BJ (cell line): ENCODE measurements around the gene MYOM1. TPM values are rescaled to one million over a fixed set of nuclear protein-coding genes. Genes with fewer than 3 reads are reported as not detected.

ENCODE experiments used
- CTCF ChIA-PET: fragments of 350-600 bp; formaldehyde crosslinking; extraction: SDS; loops from one replicate; lab custom pipeline; 2021; ENCODE audit warnings: antibody characterized with exemption, inconsistent platforms; lab: Yijun Ruan, JAX
- POLR2A ChIA-PET: fragments of 300-600 bp; sonication (Branson Sonifier 250); formaldehyde crosslinking; extraction: SDS; loops from one replicate; lab custom pipeline; 2021; ENCODE audit warnings: antibody characterized with exemption; lab: Charles Lee
- DNase-seq: peaks from one replicate; pipeline ENCODE4 v3.0.0-alpha.2; 2011; ENCODE audit warnings: low read depth
- H3K27me3 ChIP-seq: 2 replicates; pipeline ENCODE4 v1.6.0; 2011; ENCODE audit warnings: low read length; ENCODE audit not compliant: control insufficient read depth, insufficient read depth
- H3K36me3 ChIP-seq: 2 replicates; pipeline ENCODE4 v1.5.1; 2011; ENCODE audit warnings: low read length; ENCODE audit not compliant: control insufficient read depth, insufficient read depth
- H3K4me3 ChIP-seq: 2 replicates; pipeline ENCODE4 v1.5.1; 2011; ENCODE audit warnings: low read depth, mild to moderate bottlenecking, control low read depth, low read length
- polyA plus RNA-seq: library from polyadenylated mRNA; depleted of rRNA; stranded (reverse); fragments of >200 nt; gene quantifications from 2 replicates; pipeline ENCODE4 v1.2.3, GENCODE V29; 2011
- TF ChIP-seq, protein P1 (sequence below): IDR thresholded peaks from 2 replicates; pipeline ENCODE4 v1.5.1; 2011; ENCODE audit warnings: low read depth, mild to moderate bottlenecking, control low read depth, inconsistent platforms, low read length, moderate library complexity; ENCODE audit not compliant: insufficient read depth

Gene MYOM1
- polyA plus RNA-seq, 1 experiment = 0.48 TPM

DNA sequence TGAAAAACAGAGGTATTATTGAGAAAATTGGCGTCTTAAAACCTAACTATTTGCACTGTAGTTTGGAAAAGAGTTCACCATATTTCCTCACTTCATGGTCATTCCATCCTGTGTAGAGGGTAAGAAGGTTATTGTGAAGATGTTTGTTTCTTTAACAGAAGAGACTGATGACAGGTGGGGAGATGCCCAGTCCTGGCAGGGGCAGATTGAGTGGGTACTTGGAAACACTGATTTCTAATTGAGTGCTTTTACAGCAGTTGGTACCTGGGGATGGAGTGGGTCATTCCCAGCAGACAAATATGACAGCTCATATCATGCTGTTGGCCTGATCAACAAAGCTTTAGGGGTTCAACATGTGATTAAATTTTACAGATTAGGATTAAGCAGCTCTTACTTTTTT is 67.5 kb downstream of the MYOM1 start:
- H3K27me3 ChIP-seq = no peaks in the 10 kb centered on the region; the same call in 1 of the 2 replicates
- no peaks in the 10 kb centered on the region for H3K36me3 ChIP-seq
- no peak for DNase-seq
- no peak overlapping the region for H3K4me3 ChIP-seq
- POLR2A ChIA-PET = no interaction called here
- TF ChIP-seq, protein P1, sequence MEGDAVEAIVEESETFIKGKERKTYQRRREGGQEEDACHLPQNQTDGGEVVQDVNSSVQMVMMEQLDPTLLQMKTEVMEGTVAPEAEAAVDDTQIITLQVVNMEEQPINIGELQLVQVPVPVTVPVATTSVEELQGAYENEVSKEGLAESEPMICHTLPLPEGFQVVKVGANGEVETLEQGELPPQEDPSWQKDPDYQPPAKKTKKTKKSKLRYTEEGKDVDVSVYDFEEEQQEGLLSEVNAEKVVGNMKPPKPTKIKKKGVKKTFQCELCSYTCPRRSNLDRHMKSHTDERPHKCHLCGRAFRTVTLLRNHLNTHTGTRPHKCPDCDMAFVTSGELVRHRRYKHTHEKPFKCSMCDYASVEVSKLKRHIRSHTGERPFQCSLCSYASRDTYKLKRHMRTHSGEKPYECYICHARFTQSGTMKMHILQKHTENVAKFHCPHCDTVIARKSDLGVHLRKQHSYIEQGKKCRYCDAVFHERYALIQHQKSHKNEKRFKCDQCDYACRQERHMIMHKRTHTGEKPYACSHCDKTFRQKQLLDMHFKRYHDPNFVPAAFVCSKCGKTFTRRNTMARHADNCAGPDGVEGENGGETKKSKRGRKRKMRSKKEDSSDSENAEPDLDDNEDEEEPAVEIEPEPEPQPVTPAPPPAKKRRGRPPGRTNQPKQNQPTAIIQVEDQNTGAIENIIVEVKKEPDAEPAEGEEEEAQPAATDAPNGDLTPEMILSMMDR = no peak
- CTCF ChIA-PET = interaction anchor here (0.7 to 2.7 kb wide), 13 partner anchors 9 to 253 kb away, joined by 3 to 22 read pairs (median 5); partner anchors contain the start of gene MYL12A

DNA sequence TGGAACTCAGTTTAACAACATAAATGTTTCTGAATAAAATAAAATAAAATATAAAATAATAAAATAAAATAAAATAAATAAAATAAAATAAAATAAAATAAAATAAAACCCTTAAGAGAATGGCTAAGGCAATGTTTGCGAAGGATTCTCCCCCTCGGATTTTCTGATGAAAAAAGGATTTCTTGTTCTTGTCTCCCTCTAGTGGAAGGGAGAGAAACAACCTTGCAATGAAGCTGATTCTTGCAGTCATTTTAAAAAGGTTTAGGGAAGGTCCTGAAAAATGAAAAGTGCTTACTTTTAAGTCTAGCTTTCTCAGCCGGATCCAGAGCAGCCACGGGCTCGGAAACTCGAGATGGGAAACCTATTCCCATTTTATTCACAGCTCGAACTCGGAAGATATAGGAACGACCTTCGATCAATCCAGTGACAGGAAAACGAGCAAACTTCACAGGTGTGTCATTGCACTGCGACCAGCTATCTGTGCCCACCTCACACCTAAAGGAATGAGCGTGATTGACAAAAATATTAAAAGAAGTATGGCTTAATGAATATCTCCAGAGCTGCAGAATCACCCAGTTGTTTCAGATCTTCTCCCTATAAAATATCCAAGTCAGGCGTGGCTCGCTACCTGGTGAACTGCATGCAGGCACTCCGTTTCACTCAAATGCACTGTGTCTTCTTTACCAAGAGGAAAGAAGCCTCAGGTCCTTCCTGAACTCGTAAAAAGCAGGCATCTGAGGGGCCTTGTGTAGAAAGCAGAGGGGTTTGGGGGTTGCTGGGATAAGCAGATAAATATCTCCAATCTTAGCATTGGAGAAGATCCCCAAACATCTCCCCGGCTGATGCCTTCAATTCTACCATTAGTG is 68.1 kb downstream of the MYOM1 start:
- Histone ChIP-seq H3K27me3 (no peaks in the 10 kb centered on the region; the same call in 1 of the 2 replicates), H3K36me3 (no peaks in the 10 kb centered on the region), H3K4me3 (no peak overlapping the region)
- no peak for DNase-seq
- TF ChIP-seq, protein P1 = peak; percentile 75
- ChIA-PET POLR2A (no interaction called here), CTCF (interaction anchor here (0.7 to 2.7 kb wide), 25 partner anchors 9 to 268 kb away, joined by 3 to 22 read pairs (median 4); partner anchors contain the start of gene MYL12A)

- ChIA-PET CTCF (interaction anchor here (1.4 to 2.7 kb wide), 5 partner anchors 12 to 224 kb away, joined by 4 to 13 read pairs (median 11); no protein-coding TSS in a partner anchor), POLR2A (no interaction called here)
- TF ChIP-seq, protein P1 = no peak
Measured at GRCh38 chr18:3150688-3151087, 69.1 kb downstream of the MYOM1 start.

GRCh38 chr18:3150274-3150673 is 69.5 kb downstream of the MYOM1 start:
- Histone ChIP-seq H3K4me3 (no peak overlapping the region), H3K36me3 (no peaks in the 10 kb centered on the region), H3K27me3 (no peaks in the 10 kb centered on the region; the same call in 1 of the 2 replicates)
- DNase-seq = no peak
- POLR2A ChIA-PET = no interaction called here
- TF ChIP-seq, protein P1 = no peak
- CTCF ChIA-PET = interaction anchor here (1.0 to 1.3 kb wide), 2 partner anchors 135 to 217 kb away, joined by 3 to 4 read pairs; no protein-coding TSS in a partner anchor

More at GRCh38 chr18:3150688-3151087, 69.1 kb downstream of the MYOM1 start:
- DNase-seq = no peak
- no peaks in the 10 kb centered on the region; the same call in 1 of the 2 replicates for H3K27me3 ChIP-seq
- H3K4me3 ChIP-seq = no peak overlapping the region
- H3K36me3 ChIP-seq = no peaks in the 10 kb centered on the region

- no peak for DNase-seq
- ChIA-PET POLR2A (no interaction called here), CTCF (interaction anchor here (1.0 to 2.0 kb wide), 4 partner anchors 20 to 216 kb away, joined by 3 to 4 read pairs (median 4); no protein-coding TSS in a partner anchor)
- Histone ChIP-seq H3K4me3 (no peak overlapping the region), H3K27me3 (no peaks in the 10 kb centered on the region; the same call in 1 of the 2 replicates), H3K36me3 (no peaks in the 10 kb centered on the region)
- TF ChIP-seq, protein P1 = no peak
Measured at GRCh38 chr18:3148930-3149535, 70.7 kb downstream of the MYOM1 start.
